ENCODE data around the gene FARSA. TPM values are rescaled to one million over a fixed set of nuclear protein-coding genes. Genes with fewer than 3 reads are reported as not detected.

The FARSA gene
- polyA plus RNA-seq, 1 experiment = 13.5 TPM

GRCh38 chr19:12937093-12937926 lies 3.8 kb upstream of the FARSA start:
- ChIA-PET POLR2A (interaction anchor here (0.7 to 1.4 kb wide), 6 partner anchors 9 to 72 kb away, joined by 3 to 9 read pairs (median 6); partner anchors contain the start of genes RAD23A and SYCE2), CTCF (interaction anchor here (0.8 kb wide), 1 partner anchor 28 kb away, joined by 3 read pairs; no protein-coding TSS in a partner anchor)
- Histone ChIP-seq H3K27me3 (ENCODE audit: control insufficient read depth, insufficient read depth, low read length) (no peaks in the 10 kb centered on the region), H3K27ac (ENCODE audit: low read depth, low read length) (peak overlapping the region; percentile 31), H3K4me3 (ENCODE audit: low read depth, low read length) (peak overlapping the region; percentile 70), H3K9me3 (ENCODE audit: control insufficient read depth, insufficient read depth, low read length) (no peaks in the 10 kb centered on the region; the same call in 1 of the 2 replicates)
- DNase-seq (ENCODE audit: low read depth, low spot score) = no peak
- TF ChIP-seq CTCF (IDR thresholded peaks at IDR 0.05; ENCODE audit: low read depth, low read length) = no peak

GRCh38 chr19:12936582-12936981 lies 3.1 kb upstream of the FARSA start:
- POLR2A ChIA-PET = no interaction called here
- H3K27ac ChIP-seq (ENCODE audit: low read depth, low read length) = no peak overlapping the region

GRCh38 chr19:12935071-12935470 lies 1.6 kb upstream of the FARSA start:
- H3K27me3 ChIP-seq (ENCODE audit: control insufficient read depth, insufficient read depth, low read length) = no peaks in the 10 kb centered on the region
- DNase-seq (ENCODE audit: low read depth, low spot score) = no peak
- H3K9me3 ChIP-seq (ENCODE audit: control insufficient read depth, insufficient read depth, low read length) = no peaks in the 10 kb centered on the region; the same call in 1 of the 2 replicates
- no peak overlapping the region for H3K27ac ChIP-seq (ENCODE audit: low read depth, low read length)
- no peak for TF ChIP-seq CTCF (IDR thresholded peaks at IDR 0.05; ENCODE audit: low read depth, low read length)
- ChIA-PET POLR2A (no interaction called here), CTCF (no interaction called here)
- H3K4me3 ChIP-seq (ENCODE audit: low read depth, low read length) = no peak overlapping the region

More at GRCh38 chr19:12936582-12936981, 3.1 kb upstream of the FARSA start:
- DNase-seq (ENCODE audit: low read depth, low spot score) = no peak
- no peaks in the 10 kb centered on the region; the same call in 1 of the 2 replicates for H3K9me3 ChIP-seq (ENCODE audit: control insufficient read depth, insufficient read depth, low read length)
- H3K4me3 ChIP-seq (ENCODE audit: low read depth, low read length) = no peak overlapping the region
- CTCF ChIA-PET = no interaction called here
- TF ChIP-seq CTCF (IDR thresholded peaks at IDR 0.05; ENCODE audit: low read depth, low read length) = no peak
- H3K27me3 ChIP-seq (ENCODE audit: control insufficient read depth, insufficient read depth, low read length) = no peaks in the 10 kb centered on the region

- Histone ChIP-seq H3K27me3 (ENCODE audit: control insufficient read depth, insufficient read depth, low read length) (no peaks in the 10 kb centered on the region), H3K9me3 (ENCODE audit: control insufficient read depth, insufficient read depth, low read length) (no peaks in the 10 kb centered on the region; the same call in 1 of the 2 replicates), H3K27ac (ENCODE audit: low read depth, low read length) (peak overlapping the region; percentile 22), H3K4me3 (ENCODE audit: low read depth, low read length) (peak overlapping the region; percentile 92)
- CTCF ChIA-PET = interaction anchor here (1.3 to 1.4 kb wide), 2 partner anchors 12 to 172 kb away, joined by 3 to 4 read pairs; no protein-coding TSS in a partner anchor
- no peak for DNase-seq (ENCODE audit: low read depth, low spot score)
- POLR2A ChIA-PET = interaction anchor here (0.9 to 2.3 kb wide), 7 partner anchors 9 to 144 kb away, joined by 3 to 13 read pairs (median 5); partner anchors contain the start of genes DNASE2, GCDH, RAD23A and SYCE2
- TF ChIP-seq CTCF (IDR thresholded peaks at IDR 0.05; ENCODE audit: low read depth, low read length) = no peak
These were observed 872 bp downstream of the FARSA start for GRCh38 chr19:12932392-12933286.
